NCI-H1436 (cell line): ENCODE results near the gene POLR1C.
"Not testable (repeated sequence)": the region's sequence is repeated elsewhere in the genome, so short reads cannot be mapped to it uniquely, and the experiment has no call there.

ENCODE experiments used
- DNase-seq: peaks from one replicate; lab custom pipeline; 2025; lab: John Stamatoyannopoulos, UW

POLR1C gene

GRCh38 chr6:43509984-43510826, 6.7 kb upstream of the POLR1C start, which contains the start of gene LRRC73:
Gene LRRC73 (minus strand): TSS chr6:43510346. CDS start chr6:43509785, 561 bp downstream.
- DNase-seq, result peak; percentile 59

DNA sequence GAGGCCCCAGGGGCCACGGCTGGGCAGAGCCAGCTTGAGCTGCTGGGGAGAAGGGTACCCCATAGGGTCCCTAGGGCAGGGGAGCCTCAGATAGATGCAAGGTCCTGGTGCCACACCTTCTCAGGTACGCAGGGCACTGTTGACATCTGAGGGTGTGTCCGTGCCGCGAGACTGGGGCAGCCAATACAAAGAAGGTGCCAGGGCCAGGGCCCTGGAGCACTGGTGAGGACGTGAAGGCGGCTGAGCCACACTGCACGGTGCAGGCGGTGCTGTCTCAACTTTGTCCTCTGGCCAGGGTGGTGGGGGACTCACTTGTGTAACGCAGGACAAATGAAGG, 6.1 kb upstream of the POLR1C start:
- no peak for DNase-seq

DNA sequence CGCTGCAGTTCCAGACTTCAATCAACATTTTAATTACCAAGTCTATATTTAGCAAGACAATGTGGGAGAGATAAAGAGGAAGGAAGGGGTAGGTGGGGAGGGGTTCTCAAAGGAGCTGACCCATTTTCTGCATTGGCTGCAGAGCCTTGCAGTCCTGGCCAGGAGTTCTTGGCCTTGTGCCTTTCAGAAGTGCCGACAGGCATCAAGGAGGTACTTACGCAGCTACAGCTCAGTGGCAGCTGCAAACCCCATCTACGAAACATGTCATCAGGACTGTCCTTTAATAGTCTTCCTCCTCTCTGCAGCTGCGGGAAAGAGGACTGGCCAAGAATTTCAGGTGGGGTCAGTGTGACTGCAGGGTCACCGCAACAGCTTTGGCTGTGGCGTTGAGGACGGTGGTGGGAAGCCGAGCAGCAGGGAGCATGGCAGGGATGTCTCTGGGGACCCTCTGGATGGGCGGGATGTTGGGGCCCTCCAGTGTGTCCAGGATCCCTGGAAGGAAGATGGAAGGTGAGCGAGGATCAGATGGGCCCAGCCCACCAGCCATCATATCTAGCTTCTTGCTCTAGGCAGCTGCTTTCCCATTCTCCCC, 5.0 kb upstream of the POLR1C start:
- DNase-seq, result no peak

GRCh38 chr6:43515808-43516207, 1.1 kb upstream of the POLR1C start:
- no peak for DNase-seq

- DNase-seq, result no peak
These were observed 557 bp upstream of the POLR1C start for GRCh38 chr6:43516367-43516696.

DNA sequence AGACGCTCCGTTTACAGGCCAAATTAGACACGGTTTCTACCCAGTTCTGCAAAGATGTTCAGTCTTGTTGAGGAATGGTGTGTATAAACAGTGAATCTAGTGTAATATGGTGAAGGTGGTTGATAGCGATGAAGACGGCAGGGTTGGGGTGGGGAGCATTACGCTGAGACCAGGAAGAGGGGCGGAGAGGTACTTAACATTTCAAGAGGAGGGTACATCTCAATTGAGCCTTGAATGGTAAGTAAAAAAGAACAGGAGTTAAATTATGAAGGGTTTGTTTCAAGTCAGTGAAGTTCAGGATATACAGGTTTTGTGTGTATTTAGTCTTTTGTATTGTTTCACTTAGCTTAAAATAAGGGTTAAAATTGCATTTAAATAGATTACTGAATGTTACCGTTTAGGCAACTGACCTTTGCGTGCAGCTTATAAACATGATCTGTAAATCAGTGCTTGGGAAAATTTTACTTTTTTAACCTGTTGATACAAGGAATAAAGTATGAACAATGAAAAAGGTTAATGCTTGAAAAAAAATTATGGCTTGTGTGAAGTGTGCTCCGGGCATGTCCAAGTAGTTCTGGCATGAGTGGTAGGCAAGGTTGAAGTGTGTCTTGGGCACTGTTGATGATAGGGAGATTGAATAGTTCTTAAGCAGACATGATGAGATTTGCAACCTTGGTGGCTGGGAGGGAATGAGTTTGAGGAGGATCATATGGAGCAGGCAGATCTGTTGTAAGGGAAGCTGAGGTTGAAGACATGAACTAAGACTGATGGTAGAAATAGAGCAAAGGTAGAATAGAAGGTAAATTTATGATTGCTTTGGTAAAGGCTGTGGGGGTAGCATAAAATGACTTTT, 842 bp downstream of the POLR1C start:
- DNase-seq, result no peak

- no peak for DNase-seq
These were observed 3.2 kb downstream of the POLR1C start for GRCh38 chr6:43520097-43520496.

DNA sequence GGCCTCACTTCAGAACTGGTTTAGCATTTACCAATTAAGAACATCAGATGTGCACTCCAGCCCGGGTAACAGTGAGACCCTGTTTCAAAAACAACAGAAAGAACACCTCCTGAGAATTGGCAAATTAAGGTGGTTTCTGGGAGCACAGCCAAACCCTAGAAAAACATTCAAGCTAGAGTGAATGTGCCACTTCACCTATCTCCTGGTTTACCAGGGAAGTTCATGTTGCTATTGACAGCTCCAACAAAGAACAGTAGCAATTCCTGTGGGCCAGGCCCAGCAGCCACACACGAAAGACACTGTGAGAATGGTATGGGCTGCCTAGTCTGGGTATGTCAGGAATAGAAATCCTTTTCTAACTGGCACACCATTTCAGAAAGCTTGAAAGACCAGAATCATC, 4.9 kb downstream of the POLR1C start:
- peak; percentile 41 for DNase-seq

DNA sequence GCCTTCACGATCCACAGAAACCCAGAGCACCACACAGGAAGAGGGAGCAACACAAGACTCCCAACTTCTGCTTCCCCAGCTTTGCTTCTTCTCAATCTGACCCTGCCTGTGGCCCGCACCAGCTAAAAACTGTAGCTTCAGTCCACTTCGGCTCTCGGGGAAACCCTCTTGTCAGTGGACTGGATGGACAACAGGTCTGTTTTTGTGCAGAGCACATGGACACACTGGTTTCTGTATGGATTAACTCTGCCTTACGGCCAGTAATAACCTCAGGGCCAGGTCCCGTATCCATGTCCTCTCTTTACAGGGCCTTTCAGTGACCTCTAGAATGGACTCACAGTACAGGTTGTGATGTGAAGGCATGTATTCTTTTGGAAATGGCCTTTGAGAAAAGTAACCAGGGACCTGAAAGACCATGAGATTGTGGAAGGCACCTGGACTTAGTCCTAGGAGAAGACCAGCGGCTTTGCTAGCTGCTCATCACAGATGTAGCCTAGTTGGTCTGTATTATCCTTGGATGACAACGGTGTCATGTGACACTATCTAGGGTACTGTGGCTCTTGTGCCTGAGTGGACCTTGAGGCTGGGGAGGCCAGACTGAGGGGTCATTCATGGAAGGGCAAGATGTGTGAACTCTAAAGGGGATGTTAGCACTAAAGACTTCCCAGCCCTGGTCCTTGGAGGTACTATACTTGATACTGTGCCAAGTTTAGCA, 5.8 kb downstream of the POLR1C start:
- no peak for DNase-seq

DNA sequence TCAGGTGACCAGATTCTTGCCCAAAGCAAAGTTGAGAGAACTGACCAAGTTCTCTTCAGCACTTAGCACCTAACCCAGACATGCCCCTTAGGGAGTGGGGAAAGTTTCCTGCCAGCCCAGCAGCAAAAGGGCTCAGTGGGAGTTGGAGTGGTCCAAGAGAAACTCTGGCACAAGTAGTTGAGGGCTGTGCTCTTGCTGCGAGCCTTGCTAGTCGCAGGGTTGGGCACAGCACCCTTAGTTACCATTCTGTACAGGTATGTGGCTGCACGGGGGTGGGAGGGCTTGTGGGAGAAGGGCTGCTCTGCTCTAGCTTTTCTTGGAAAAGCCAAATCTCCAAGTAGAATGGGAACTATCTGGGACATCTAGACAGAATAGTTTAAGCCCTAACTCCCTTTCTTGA, 6.4 kb downstream of the POLR1C start:
- no peak for DNase-seq

GRCh38 chr6:43524483-43524961, 7.6 kb downstream of the POLR1C start:
- no peak for DNase-seq

DNA sequence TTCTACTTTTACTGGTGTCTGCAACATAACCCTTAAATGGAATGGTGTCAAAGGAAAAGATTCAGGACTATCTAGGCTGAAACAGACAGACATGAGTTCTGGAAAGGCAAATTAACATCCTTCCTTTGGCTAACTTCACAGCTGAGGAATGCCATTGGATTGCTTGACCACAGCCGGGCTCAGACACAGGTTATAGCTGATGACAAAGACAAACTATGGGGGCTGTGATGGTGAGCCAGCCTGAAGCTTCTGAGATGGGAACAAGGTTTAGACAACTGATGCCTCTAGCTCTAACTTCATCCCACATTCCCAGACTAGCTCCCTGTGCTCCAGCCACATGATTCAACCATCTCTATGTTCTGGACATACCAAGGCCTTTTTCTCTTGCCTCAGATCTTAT, 15.3 kb downstream of the POLR1C start:
- DNase-seq, result no peak

GRCh38 chr6:43538986-43539385, 22.1 kb downstream of the POLR1C start:
- not testable (repeated sequence) for DNase-seq

GRCh38 chr6:43539409-43539808, 22.5 kb downstream of the POLR1C start:
- not testable (repeated sequence) for DNase-seq

- DNase-seq, result no peak
These were observed 23.6 kb downstream of the POLR1C start for GRCh38 chr6:43540507-43540906.

DNA sequence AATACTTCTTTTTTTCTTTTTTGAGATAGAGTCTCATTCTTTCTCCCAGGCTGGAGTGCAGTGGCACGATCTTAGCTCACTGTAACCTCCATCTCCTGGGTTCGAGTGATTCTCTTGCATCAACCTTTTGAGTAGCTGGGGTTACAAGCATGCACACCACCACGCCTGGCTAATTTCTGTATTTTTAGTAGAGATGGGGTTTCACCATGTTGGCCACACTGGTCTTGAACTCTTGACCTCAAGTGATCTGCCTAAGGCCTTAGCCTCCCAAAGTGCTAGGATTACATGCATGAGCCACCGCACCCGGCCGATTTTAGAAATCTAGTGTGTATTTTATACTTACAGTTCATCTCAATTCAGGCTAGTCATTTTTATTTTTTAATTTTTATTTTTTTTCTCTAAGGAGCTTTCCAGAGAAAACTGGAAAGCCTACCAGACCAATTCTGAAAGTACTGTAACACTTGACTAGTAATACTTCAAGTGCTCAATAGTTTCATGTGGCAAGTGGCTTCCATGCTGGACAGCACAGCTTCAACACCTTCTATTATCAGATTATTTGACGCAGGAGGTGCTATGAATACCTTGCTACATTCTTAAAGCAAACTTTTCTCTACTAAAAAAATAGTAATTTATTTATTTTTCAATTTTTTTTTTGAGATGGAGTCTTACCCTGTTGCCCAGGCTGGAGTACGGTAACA, 25.0 kb downstream of the POLR1C start:
- no peak for DNase-seq

DNA sequence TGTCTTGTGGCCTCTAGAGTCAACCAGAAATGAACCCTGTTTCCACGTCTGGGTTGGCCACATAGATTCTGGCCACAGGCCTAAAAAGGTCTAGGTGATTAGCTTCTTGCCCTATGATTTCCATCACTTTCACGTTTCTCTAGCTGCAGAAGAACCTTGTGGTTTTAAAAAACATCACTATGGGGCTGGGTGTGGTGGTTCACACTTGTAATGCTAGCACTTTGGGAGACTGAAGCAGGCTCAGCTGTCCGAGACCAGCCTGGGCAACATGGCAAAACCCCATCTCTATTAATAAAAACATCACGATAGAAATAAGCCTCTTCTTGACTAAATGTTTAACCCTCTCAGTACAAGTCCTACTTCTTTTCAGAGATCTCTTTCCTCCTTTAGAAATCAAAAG, 27.6 kb downstream of the POLR1C start:
- no peak for DNase-seq

DNA sequence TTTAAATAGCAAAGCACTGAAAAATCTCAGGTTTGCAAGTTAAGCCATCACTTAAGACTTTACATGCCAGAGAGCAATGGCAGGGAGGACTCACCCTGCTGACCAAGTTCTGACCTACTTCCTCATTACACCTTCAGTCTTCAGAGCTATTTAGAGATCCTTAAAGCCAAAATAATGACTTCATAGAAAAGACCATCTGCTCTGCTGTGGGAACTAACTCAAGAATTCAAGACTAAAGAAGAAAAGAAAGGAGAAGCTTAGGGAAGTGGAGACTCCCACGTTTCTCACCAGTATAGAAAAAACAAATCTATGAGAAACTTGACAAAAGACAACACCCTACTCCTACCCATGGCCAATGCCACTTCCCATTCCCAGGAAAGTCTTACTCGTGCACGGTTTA, 30.3 kb downstream of the POLR1C start:
- DNase-seq, result no peak

DNA sequence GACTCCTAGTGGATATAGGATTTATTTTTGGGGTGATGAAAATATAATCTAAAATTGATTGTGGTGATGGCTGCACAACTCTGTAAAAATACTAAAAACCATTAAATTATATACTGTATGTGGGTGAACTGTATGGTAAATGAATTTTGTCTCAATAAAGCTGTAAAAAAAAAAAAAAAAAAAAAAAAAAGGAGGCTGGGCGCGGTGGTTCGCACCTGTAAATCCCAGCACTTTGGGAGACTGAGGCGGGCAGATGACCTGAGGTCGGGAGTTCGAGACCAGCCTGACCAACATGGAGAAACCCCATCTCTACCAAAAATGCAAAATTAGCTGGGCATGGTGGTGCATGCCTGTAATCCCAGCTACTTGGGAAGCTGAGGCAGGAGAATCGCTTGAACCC, 40.7 kb downstream of the POLR1C start:
- not testable (repeated sequence) for DNase-seq

GRCh38 chr6:43559328-43559727, 42.4 kb downstream of the POLR1C start:
- DNase-seq, result no peak

- no peak for DNase-seq
These were observed 54.1 kb downstream of the POLR1C start for GRCh38 chr6:43570876-43571441.
